BE2C (cell line): Measurements from ENCODE around the gene ZBTB40.

ENCODE experiments used
- DNase-seq: peaks from one replicate; pipeline ENCODE4 v3.0.0-alpha.2; 2020
- H3K27me3 ChIP-seq: fragments of 250-450 bp; sonication (Bioruptor Pico); 2 replicates; pipeline ENCODE4 v1.5.1; 2020; ENCODE audit warnings: mild to moderate bottlenecking
- H3K36me3 ChIP-seq: fragments of 250-450 bp; sonication (Bioruptor Pico); 2 replicates; pipeline ENCODE4 v1.5.1; 2020; ENCODE audit warnings: mild to moderate bottlenecking
- H3K4me1 ChIP-seq: fragments of 250-450 bp; sonication (Bioruptor Pico); 2 replicates; pipeline ENCODE4 v1.5.1; 2020
- H3K4me3 ChIP-seq: 2 replicates; pipeline ENCODE4 v1.5.1; 2011; ENCODE audit warnings: low read depth, low read length
- H3K9me3 ChIP-seq: fragments of 250-450 bp; sonication (Bioruptor Pico); 2 replicates; pipeline ENCODE4 v1.5.1; 2020
- CTCF ChIP-seq: IDR thresholded peaks from 2 replicates; pipeline ENCODE4 v1.5.1; 2012; ENCODE audit warnings: mild to moderate bottlenecking, low read depth, low read length

Gene ZBTB40

GRCh38 chr1:22529901-22530621 is 78.4 kb downstream of the ZBTB40 start:
- TF ChIP-seq CTCF = no peak

GRCh38 chr1:22530715-22531114 is 79.1 kb downstream of the ZBTB40 start:
- TF ChIP-seq CTCF = no peak
- no peak for DNase-seq
- Histone ChIP-seq H3K27me3 (no peaks in the 10 kb centered on the region), H3K36me3 (no peaks in the 10 kb centered on the region), H3K9me3 (no peaks in the 10 kb centered on the region), H3K4me1 (peaks cover 7% of the 10 kb centered on the region), H3K4me3 (no peak overlapping the region)

More at GRCh38 chr1:22529901-22530621, 78.4 kb downstream of the ZBTB40 start:
- H3K36me3 ChIP-seq = no peaks in the 10 kb centered on the region
- no peaks in the 10 kb centered on the region for H3K27me3 ChIP-seq
- H3K9me3 ChIP-seq = no peaks in the 10 kb centered on the region
- DNase-seq = no peak
- H3K4me1 ChIP-seq = peaks cover 7% of the 10 kb centered on the region
- H3K4me3 ChIP-seq = no peak overlapping the region

- Histone ChIP-seq H3K27me3 (no peaks in the 10 kb centered on the region), H3K9me3 (no peaks in the 10 kb centered on the region), H3K4me1 (peaks cover 7% of the 10 kb centered on the region), H3K4me3 (no peak overlapping the region), H3K36me3 (no peaks in the 10 kb centered on the region)
- DNase-seq = no peak
- TF ChIP-seq CTCF = no peak
These were observed 79.6 kb downstream of the ZBTB40 start for GRCh38 chr1:22531251-22531650.

GRCh38 chr1:22533244-22533895 is 81.7 kb downstream of the ZBTB40 start:
- no peak for TF ChIP-seq CTCF
- no peaks in the 10 kb centered on the region for H3K27me3 ChIP-seq
- peak; percentile 27 for DNase-seq
- no peaks in the 10 kb centered on the region for H3K36me3 ChIP-seq
- no peak overlapping the region for H3K4me3 ChIP-seq
- peaks cover 7% of the 10 kb centered on the region for H3K4me1 ChIP-seq
- H3K9me3 ChIP-seq = no peaks in the 10 kb centered on the region

GRCh38 chr1:22534951-22535350 is 83.3 kb downstream of the ZBTB40 start:
- Histone ChIP-seq H3K4me3 (no peak overlapping the region), H3K4me1 (peaks cover 7% of the 10 kb centered on the region), H3K36me3 (no peaks in the 10 kb centered on the region), H3K27me3 (no peaks in the 10 kb centered on the region), H3K9me3 (no peaks in the 10 kb centered on the region)
- no peak for TF ChIP-seq CTCF
- no peak for DNase-seq

GRCh38 chr1:22535399-22535798 is 83.7 kb downstream of the ZBTB40 start:
- Histone ChIP-seq H3K27me3 (no peaks in the 10 kb centered on the region), H3K9me3 (no peaks in the 10 kb centered on the region), H3K4me3 (no peak overlapping the region), H3K36me3 (no peaks in the 10 kb centered on the region), H3K4me1 (peaks cover 7% of the 10 kb centered on the region)
- TF ChIP-seq CTCF = no peak
- no peak for DNase-seq
